Limb (tissue), 2 donors: ENCODE data around the gene CCDC185.
"Not testable (repeated sequence)": the region's sequence is repeated elsewhere in the genome, so short reads cannot be mapped to it uniquely, and the experiment has no call there.

Source experiments
- DNase-seq, 2 donors: peaks; one replicate each; pipeline ENCODE4 v3.0.0-alpha.2; 2016; ENCODE audit errors: extremely low spot score in 2 of 2

Gene CCDC185

GRCh38 chr1:223394242-223394641 lies 1.0 kb downstream of the CCDC185 start:
- no peak for DNase-seq

DNA sequence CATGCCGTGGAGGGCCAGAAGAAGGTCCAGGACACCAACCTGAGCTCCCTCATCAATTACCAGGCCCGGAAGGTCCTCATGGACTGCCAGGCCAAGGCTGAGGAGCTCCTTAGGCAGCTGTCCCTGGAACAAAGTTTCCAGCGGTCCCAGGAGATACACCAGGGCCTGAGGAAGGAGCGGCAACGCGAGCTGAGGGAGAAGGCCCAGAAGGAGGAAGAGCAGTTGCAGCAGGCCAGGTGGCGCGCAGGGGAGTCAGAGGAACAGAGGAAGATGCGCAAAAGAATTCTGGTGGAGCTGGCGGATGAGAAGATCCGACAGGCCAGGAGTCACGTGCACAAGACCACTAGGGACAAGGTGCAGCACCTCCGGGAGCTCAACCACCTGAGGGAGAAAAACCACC lies 1.5 kb downstream of the CCDC185 start:
- no peak for DNase-seq

DNA sequence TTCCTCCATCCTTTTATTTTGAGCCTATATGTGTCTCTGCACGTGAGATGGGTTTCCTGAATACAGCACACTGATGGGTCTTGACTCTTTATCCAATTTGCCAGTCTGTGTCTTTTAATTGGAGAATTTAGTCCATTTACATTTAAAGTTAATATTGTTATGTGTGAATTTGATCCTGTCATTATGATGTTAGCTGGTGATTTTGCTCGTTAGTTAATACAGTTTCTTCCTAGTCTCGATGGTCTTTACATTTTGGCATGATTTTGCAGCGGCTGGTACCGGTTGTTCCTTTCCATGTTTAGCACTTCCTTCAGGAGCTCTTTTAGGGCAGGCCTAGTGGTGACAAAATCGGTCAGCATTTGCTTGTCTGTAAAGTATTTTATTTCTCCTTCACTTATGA lies 6.2 kb downstream of the CCDC185 start:
- not testable (repeated sequence) for DNase-seq

- DNase-seq, result no peak
Observed at GRCh38 chr1:223401873-223402789, 8.9 kb downstream of the CCDC185 start.

DNA sequence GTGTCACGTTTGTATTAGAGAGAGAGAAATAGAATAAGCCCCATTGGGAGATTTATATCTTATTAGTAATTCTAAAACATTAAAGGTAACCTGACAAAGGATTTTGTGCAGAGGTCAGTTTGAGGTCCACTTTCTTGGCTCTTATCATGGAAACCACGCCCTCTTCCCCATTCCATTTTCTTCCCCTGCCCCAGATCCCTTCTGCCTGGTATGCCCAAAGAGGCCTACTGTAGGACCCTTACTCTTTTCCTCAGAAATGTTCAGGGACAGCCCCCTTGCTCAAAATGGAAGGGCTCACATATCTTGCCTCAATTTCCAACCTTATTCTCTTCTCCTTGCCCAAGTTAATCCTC lies 9.6 kb downstream of the CCDC185 start:
- no peak for DNase-seq

- DNase-seq, result no peak
Observed at GRCh38 chr1:223403184-223403815, 10.1 kb downstream of the CCDC185 start.

GRCh38 chr1:223405507-223405906 lies 12.3 kb downstream of the CCDC185 start:
- no peak for DNase-seq

DNA sequence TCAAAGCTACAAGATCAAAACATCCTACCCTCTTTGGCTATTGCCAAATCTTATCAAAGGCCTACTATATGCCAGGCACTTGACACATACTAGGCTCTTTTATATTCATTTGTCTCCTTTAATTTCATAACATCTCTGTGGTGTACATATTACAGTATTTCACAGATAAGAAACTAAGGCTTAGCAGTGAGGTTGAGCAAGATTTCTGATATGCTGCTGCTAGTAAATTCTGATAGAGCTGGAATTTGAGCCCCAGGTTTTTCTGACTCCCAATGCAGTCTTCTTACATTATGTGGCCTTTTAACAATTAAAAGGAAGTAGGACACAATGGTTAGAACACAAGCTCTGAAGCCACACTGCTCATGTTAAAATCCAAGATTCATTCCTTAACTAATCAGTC lies 16.8 kb downstream of the CCDC185 start:
- DNase-seq, result no peak

- no peak for DNase-seq
Observed at GRCh38 chr1:223411309-223411708, 18.1 kb downstream of the CCDC185 start.

GRCh38 chr1:223411710-223412109 lies 18.5 kb downstream of the CCDC185 start:
- DNase-seq, result no peak

- DNase-seq, result no peak
Observed at GRCh38 chr1:223413216-223413615, 20.0 kb downstream of the CCDC185 start.

GRCh38 chr1:223417444-223417843 lies 24.2 kb downstream of the CCDC185 start:
- no peak for DNase-seq

DNA sequence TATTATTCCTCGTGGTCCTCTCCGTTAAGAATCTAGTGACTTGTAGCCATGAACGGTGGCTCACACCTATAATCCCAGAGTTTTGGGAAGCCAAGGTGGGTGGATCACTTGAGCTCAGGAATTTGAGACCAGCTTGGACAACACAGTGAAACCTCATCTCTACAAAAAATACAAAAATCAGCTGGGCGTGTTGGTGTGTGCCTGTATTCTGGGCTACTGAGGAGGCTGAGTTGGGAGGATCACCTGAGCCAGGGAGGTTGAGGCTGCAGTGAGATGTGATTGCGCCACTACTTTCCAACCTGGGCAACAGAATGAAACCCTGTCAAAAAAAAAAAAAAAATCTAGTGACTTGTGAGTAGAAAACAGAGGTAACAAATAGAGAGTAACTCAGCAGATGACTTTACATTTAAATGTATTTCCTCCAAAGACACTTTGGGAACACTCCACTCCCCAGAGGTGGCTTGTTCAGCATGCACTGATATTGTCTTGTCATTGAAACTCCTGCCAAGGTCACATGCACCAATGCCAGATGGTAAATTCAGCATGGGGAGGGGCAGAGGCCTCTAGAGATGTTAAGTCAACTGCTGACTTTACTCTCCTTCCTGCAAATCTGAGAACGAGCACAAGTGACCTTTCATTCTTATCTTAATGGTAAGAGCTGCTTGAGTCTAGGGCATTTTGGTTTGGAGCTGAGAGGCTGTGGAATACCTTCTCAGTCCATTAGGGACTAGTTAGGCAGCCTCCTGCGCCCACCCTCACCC lies 24.9 kb downstream of the CCDC185 start:
- DNase-seq, result no peak

DNA sequence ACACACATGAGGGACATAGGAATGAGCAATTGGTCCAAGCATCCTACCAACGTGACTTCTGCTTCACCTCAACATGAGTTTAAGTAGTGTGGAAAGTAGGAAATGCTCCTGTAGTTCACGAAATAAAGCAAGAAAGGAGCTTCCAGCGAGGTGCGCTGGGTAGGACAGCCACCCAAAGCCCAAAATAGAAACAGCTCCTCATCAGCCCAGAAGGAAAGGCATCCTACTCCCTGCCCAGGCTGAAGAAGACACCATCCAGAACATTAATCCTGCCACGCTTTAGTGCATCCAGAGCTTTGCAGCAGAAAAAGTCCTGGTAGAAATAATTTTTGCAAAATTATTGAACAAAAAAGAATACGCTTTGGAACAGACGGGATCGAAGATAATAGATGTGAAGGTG lies 25.9 kb downstream of the CCDC185 start:
- DNase-seq, result no peak

- DNase-seq, result no peak
Observed at GRCh38 chr1:223419561-223419960, 26.3 kb downstream of the CCDC185 start.

DNA sequence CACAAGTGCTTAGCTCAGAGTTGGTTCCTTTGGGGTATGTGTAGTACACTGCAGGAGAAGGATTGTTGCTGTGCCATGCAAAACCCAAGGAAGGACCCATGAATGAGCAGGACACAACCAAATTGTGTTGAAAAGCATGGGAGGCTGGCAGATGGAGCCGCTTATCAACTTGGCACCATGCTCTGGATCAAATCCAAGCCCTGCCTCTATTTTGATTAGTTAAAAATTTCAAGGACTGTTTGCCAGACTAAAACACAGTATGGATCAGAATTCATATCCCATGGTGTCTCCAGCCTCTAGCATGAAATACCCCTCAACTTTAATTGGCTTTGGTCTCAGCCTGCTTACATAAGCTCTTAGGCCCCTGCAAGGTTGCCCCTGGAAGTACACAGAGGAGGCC lies 27.8 kb downstream of the CCDC185 start:
- no peak for DNase-seq

DNA sequence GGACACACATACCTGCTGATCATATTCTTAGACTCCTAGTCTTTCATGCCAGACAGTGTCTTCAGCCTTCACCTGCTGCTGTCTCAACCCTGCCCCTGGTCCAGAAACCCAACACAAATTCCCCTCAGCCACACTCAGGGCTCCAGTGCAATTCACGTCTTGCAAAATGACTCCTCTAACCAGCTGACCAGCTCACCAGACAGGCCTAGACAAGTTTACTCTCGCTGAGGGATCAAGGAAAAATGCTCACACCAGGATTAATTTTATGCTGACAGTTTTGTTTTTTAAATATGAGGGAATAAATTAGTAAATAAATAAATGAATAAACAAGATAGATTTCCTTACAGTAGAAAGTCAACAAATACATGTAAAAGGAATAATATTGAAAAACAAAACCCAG lies 28.5 kb downstream of the CCDC185 start:
- no peak for DNase-seq

- no peak for DNase-seq
Observed at GRCh38 chr1:223422911-223423310, 29.7 kb downstream of the CCDC185 start.

- DNase-seq, result no peak
Observed at GRCh38 chr1:223423641-223424233, 30.5 kb downstream of the CCDC185 start.

GRCh38 chr1:223425550-223425949 lies 32.3 kb downstream of the CCDC185 start:
- DNase-seq, result peak in 1 of 2 donors; percentile 23

GRCh38 chr1:223426936-223427335 lies 33.7 kb downstream of the CCDC185 start:
- DNase-seq, result peak in 1 of 2 donors; percentile 9

DNA sequence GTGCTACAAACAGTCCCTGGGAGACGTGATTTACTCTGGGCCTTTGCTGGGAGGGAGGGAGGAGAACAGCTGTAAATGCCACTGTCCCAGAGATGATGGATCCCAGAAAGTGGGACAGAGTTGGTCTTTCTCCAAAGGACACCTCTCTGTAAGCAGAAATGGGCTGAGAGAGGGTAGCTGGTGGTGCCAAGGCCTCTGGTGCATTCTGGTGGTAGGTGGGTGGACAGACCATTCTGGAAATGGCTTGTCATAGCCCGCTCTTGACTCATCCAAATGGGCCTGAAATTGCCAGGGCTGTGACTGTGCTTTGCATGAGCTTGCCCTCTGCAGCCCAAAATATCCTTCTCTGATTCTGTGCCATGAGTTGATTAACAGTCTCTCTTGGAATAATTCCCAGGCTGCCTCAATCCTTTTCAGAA lies 36.1 kb downstream of the CCDC185 start:
- no peak for DNase-seq
